Cardiac muscle cell (in vitro differentiated cells and primary cell): Measurements from ENCODE around the gene ZFYVE28. TPM values are rescaled to one million over a fixed set of nuclear protein-coding genes. Genes with fewer than 3 reads are reported as not detected.

Experiments
- DNase-seq, 2 donors: peaks; one replicate each; pipeline versions ENCODE4 v3.0.0 to v3.0.0-alpha.2; 2010 to 2017; ENCODE audit warnings: low read depth in 1 of 2, low spot score in 1 of 2
- H3K27ac ChIP-seq: fragments of 200-600 bp; sonication (generic); 2 replicates; pipeline ENCODE4 v1.5.1; 2016
- H3K27me3 ChIP-seq: fragments of 200-600 bp; sonication (generic); 2 replicates; pipeline ENCODE4 v1.6.0; 2016; ENCODE audit warnings: control low read depth
- H3K36me3 ChIP-seq: fragments of 200-600 bp; sonication (generic); 2 replicates; pipeline ENCODE4 v1.5.1; 2016; ENCODE audit warnings: control low read depth
- H3K4me1 ChIP-seq: fragments of 200-600 bp; sonication (generic); 2 replicates; pipeline ENCODE4 v1.8.1; 2017; ENCODE audit warnings: low read depth, mild to moderate bottlenecking, mixed run types
- H3K4me3 ChIP-seq: fragments of 200-600 bp; sonication (generic); 2 replicates; pipeline ENCODE4 v1.5.1; 2016; ENCODE audit warnings: mild to moderate bottlenecking
- H3K9me3 ChIP-seq: fragments of 200-600 bp; sonication (generic); 2 replicates; pipeline ENCODE4 v1.5.1; 2017; ENCODE audit warnings: low read depth, mild to moderate bottlenecking, control low read depth
- CTCF ChIP-seq: IDR thresholded peaks from 2 replicates; pipeline ENCODE4 v1.5.1; 2012; ENCODE audit warnings: low read depth, mild to moderate bottlenecking, low read length
- polyA plus RNA-seq: library from polyadenylated mRNA; unstranded; fragments of >200 nt; fragmentation: Nextera tagmentation; extraction: Ambion mirVana; gene quantifications from 2 replicates; pipeline ENCODE4 v1.2.1, GENCODE V29; 2016
- total RNA-seq: library from RNA; depleted of rRNA; stranded (reverse); fragments of >200 nt; gene quantifications from 2 replicates; pipeline ENCODE4 v1.2.3, GENCODE V29; 2016

The ZFYVE28 gene
- total and polyA plus RNA-seq, 2 experiments from 2014 or later = 1.3 to 4.0 TPM

- no peak overlapping the region for H3K27ac ChIP-seq
- H3K4me1 ChIP-seq = peaks cover 11% of the 10 kb centered on the region
- no peak for TF ChIP-seq CTCF
- H3K27me3 ChIP-seq = no peaks in the 10 kb centered on the region
- no peak overlapping the region for H3K4me3 ChIP-seq
- DNase-seq = no peak
- H3K36me3 ChIP-seq = no peaks in the 10 kb centered on the region
- no peaks in the 10 kb centered on the region for H3K9me3 ChIP-seq
Observed at GRCh38 chr4:2269618-2270163, 148.8 kb downstream of the ZFYVE28 start.

GRCh38 chr4:2269206-2269531 lies 149.3 kb downstream of the ZFYVE28 start:
- H3K27me3 ChIP-seq = no peaks in the 10 kb centered on the region
- peaks cover 11% of the 10 kb centered on the region for H3K4me1 ChIP-seq
- H3K27ac ChIP-seq = no peak overlapping the region
- no peak for TF ChIP-seq CTCF
- H3K36me3 ChIP-seq = no peaks in the 10 kb centered on the region
- DNase-seq = no peak
- no peak overlapping the region for H3K4me3 ChIP-seq
- H3K9me3 ChIP-seq = no peaks in the 10 kb centered on the region

GRCh38 chr4:2268357-2269205 lies 149.9 kb downstream of the ZFYVE28 start:
- TF ChIP-seq CTCF = no peak
- DNase-seq = no peak
- H3K36me3 ChIP-seq = no peaks in the 10 kb centered on the region
- H3K27me3 ChIP-seq = no peaks in the 10 kb centered on the region
- no peaks in the 10 kb centered on the region for H3K9me3 ChIP-seq
- no peak overlapping the region for H3K27ac ChIP-seq
- H3K4me1 ChIP-seq = peaks cover 11% of the 10 kb centered on the region
- no peak overlapping the region for H3K4me3 ChIP-seq

GRCh38 chr4:2267841-2268240 lies 150.6 kb downstream of the ZFYVE28 start:
- H3K9me3 ChIP-seq = no peaks in the 10 kb centered on the region
- DNase-seq = no peak
- no peaks in the 10 kb centered on the region for H3K36me3 ChIP-seq
- no peak overlapping the region for H3K27ac ChIP-seq
- peaks cover 11% of the 10 kb centered on the region for H3K4me1 ChIP-seq
- no peaks in the 10 kb centered on the region for H3K27me3 ChIP-seq
- no peak for TF ChIP-seq CTCF
- no peak overlapping the region for H3K4me3 ChIP-seq

- H3K36me3 ChIP-seq = no peaks in the 10 kb centered on the region
- H3K4me1 ChIP-seq = peaks cover 11% of the 10 kb centered on the region
- no peak for TF ChIP-seq CTCF
Observed at GRCh38 chr4:2267320-2267811, 151.1 kb downstream of the ZFYVE28 start.

More at GRCh38 chr4:2267320-2267811, 151.1 kb downstream of the ZFYVE28 start:
- Histone ChIP-seq H3K4me3 (no peak overlapping the region), H3K27me3 (no peaks in the 10 kb centered on the region), H3K27ac (no peak overlapping the region), H3K9me3 (no peaks in the 10 kb centered on the region)
- no peak for DNase-seq
